OCI-LY7 (cell line): Measurements from ENCODE around the gene KCNMA1. TPM values are rescaled to one million over a fixed set of nuclear protein-coding genes. Genes with fewer than 3 reads are reported as not detected.

Experiments used
- BruUV-seq: library from RNA; stranded (reverse); fragments of 400-500 nt; replicated peaks from 2 replicates; lab custom pipeline; 2021; lab: Mats Ljungman, UMichigan
- CTCF ChIA-PET: fragments of 300-600 bp; sonication (Branson Sonifier 250); formaldehyde crosslinking; loops from one replicate; lab custom pipeline; 2022; ENCODE audit warnings: antibody characterized with exemption; ENCODE audit not compliant: unreplicated experiment; lab: Charles Lee
- POLR2A ChIA-PET: fragments of 300-600 bp; sonication (Branson Sonifier 250); formaldehyde crosslinking; loops from one replicate; lab custom pipeline; 2022; ENCODE audit warnings: antibody characterized with exemption; lab: Charles Lee
- DNase-seq: peaks from one replicate; pipeline ENCODE4 v3.0.0-alpha.2; 2015; ENCODE audit warnings: low spot score
- H2AFZ ChIP-seq: fragments of 200-600 bp; sonication (generic), shearing (Covaris generic); 2 replicates; pipeline ENCODE4 v1.6.1; 2014; ENCODE audit warnings: mild to moderate bottlenecking, antibody characterized with exemption, low read length, moderate library complexity
- H3K27ac ChIP-seq: fragments of 200-600 bp; sonication (generic); 2 replicates; pipeline ENCODE4 v1.5.1; 2014; ENCODE audit warnings: mixed run types, low read depth, mild to moderate bottlenecking, moderate library complexity, low read length, inconsistent platforms; ENCODE audit not compliant: poor library complexity, severe bottlenecking
- H3K36me3 ChIP-seq: fragments of 200-600 bp; sonication (generic); 2 replicates; pipeline ENCODE4 v1.6.1; 2014; ENCODE audit warnings: mild to moderate bottlenecking, antibody characterized with exemption, low read length, moderate library complexity, mixed read lengths; ENCODE audit not compliant: insufficient read depth
- H3K4me1 ChIP-seq: fragments of 200-600 bp; sonication (generic); 2 replicates; pipeline ENCODE4 v1.5.1; 2014; ENCODE audit warnings: mild to moderate bottlenecking, low read length; ENCODE audit not compliant: insufficient read depth, poor library complexity, severe bottlenecking
- H3K4me2 ChIP-seq: fragments of 200-600 bp; sonication (generic); 2 replicates; pipeline ENCODE4 v1.6.1; 2014; ENCODE audit warnings: mild to moderate bottlenecking, low read length
- H3K4me3 ChIP-seq: fragments of 200-600 bp; sonication (generic); 2 replicates; pipeline ENCODE4 v1.5.1; 2014; ENCODE audit warnings: mild to moderate bottlenecking, low read depth, low read length; ENCODE audit not compliant: poor library complexity, severe bottlenecking
- H3K79me2 ChIP-seq: fragments of 200-600 bp; sonication (generic); 2 replicates; pipeline ENCODE4 v1.6.1; 2016; ENCODE audit warnings: low read depth, mild to moderate bottlenecking, low read length, moderate library complexity, mixed read lengths; ENCODE audit not compliant: insufficient read depth
- H3K9me2 ChIP-seq: fragments of 200-600 bp; sonication (generic); 2 replicates; pipeline ENCODE4 v1.6.1; 2016; ENCODE audit warnings: mild to moderate bottlenecking, low read length, mixed read lengths; ENCODE audit not compliant: insufficient read depth
- H3K9me3 ChIP-seq: fragments of 200-600 bp; sonication (generic); 2 replicates; pipeline ENCODE4 v1.6.1; 2014; ENCODE audit warnings: mild to moderate bottlenecking, mixed run types, low read length, mixed read lengths
- H4K20me1 ChIP-seq: fragments of 200-600 bp; sonication (generic); 2 replicates; pipeline ENCODE4 v1.6.1; 2014; ENCODE audit warnings: mild to moderate bottlenecking, antibody characterized with exemption, low read length, moderate library complexity, mixed read lengths; ENCODE audit not compliant: insufficient read depth
- CTCF ChIP-seq: fragments of 200-600 bp; sonication (generic); conservative IDR thresholded peaks from 2 replicates; pipeline ENCODE4 v1.5.1; 2014; ENCODE audit warnings: mild to moderate bottlenecking, antibody characterized with exemption, low read length, moderate library complexity, mixed read lengths
- EZH2phosphoT487 ChIP-seq: fragments of 200-600 bp; sonication (generic); IDR thresholded peaks from 2 replicates; pipeline ENCODE4 v1.6.1; 2018; ENCODE audit warnings: low read depth, borderline replicate concordance, mild to moderate bottlenecking, mixed run types, antibody characterized with exemption, low read length, moderate library complexity, mixed read lengths
- intact Hi-C: fragments of 100-400 bp; cut with micrococcal nuclease; formaldehyde crosslinking; loops from one replicate; pipeline ENCODE4 v1.10.0; 2022; ENCODE audit not compliant: unreplicated experiment
- total RNA-seq, 2 experiments: library from RNA; depleted of rRNA in 1 of 2; stranded (reverse); fragments of >200 nt in 1 of 2; shearing (Covaris generic) in 1 of 2; gene quantifications; 2 replicates each; pipeline ENCODE4 v1.2.3, GENCODE V29; 2014 to 2022

The KCNMA1 gene
- total RNA-seq, 2 experiments from 2014 or later, result not detected

- no peak overlapping the region for H2AFZ ChIP-seq
- H3K4me3 ChIP-seq, result no peak overlapping the region
- no peak overlapping the region for H3K27ac ChIP-seq
- no peaks in the 10 kb centered on the region for H3K4me1 ChIP-seq
- ChIA-PET POLR2A (no interaction called here), CTCF (no interaction called here)
- no peaks in the 10 kb centered on the region for H3K9me2 ChIP-seq
- no peaks in the 10 kb centered on the region for H4K20me1 ChIP-seq
- intact Hi-C loops, result no loop called here
- no peak for DNase-seq
- BruUV-seq, result no TSS peak
- TF ChIP-seq EZH2phosphoT487, result no peak
- no peak overlapping the region for H3K4me2 ChIP-seq
- no peaks in the 10 kb centered on the region for H3K79me2 ChIP-seq
- H3K9me3 ChIP-seq, result no peaks in the 10 kb centered on the region
- H3K36me3 ChIP-seq, result no peaks in the 10 kb centered on the region
Observed at GRCh38 chr10:77385315-77385714, 252.3 kb downstream of the KCNMA1 start.

GRCh38 chr10:77383861-77384553 lies 253.6 kb downstream of the KCNMA1 start:
- intact Hi-C loops, result no loop called here
- Histone ChIP-seq H3K4me1 (no peaks in the 10 kb centered on the region), H3K79me2 (no peaks in the 10 kb centered on the region), H3K4me2 (no peak overlapping the region), H3K9me3 (no peaks in the 10 kb centered on the region), H2AFZ (no peak overlapping the region), H4K20me1 (no peaks in the 10 kb centered on the region), H3K4me3 (no peak overlapping the region), H3K36me3 (no peaks in the 10 kb centered on the region), H3K9me2 (no peaks in the 10 kb centered on the region), H3K27ac (no peak overlapping the region)
- ChIA-PET POLR2A (interaction anchor here (0.7 kb wide), 1 partner anchor 31 kb away, joined by 3 read pairs; no protein-coding TSS in a partner anchor), CTCF (no interaction called here)
- TF ChIP-seq CTCF (no peak), EZH2phosphoT487 (no peak)
- no TSS peak for BruUV-seq
- no peak for DNase-seq

- H3K27ac ChIP-seq, result no peak overlapping the region
- H3K9me2 ChIP-seq, result no peaks in the 10 kb centered on the region
- no peak overlapping the region for H3K4me2 ChIP-seq
- no peak for TF ChIP-seq EZH2phosphoT487
- TF ChIP-seq CTCF, result no peak
- intact Hi-C loops, result no loop called here
- H3K79me2 ChIP-seq, result no peaks in the 10 kb centered on the region
- CTCF ChIA-PET, result no interaction called here
- H4K20me1 ChIP-seq, result no peaks in the 10 kb centered on the region
- H3K4me1 ChIP-seq, result no peaks in the 10 kb centered on the region
- no peak for DNase-seq
- no TSS peak for BruUV-seq
- POLR2A ChIA-PET, result no interaction called here
- no peaks in the 10 kb centered on the region for H3K9me3 ChIP-seq
- no peak overlapping the region for H2AFZ ChIP-seq
- H3K36me3 ChIP-seq, result no peaks in the 10 kb centered on the region
- H3K4me3 ChIP-seq, result no peak overlapping the region
Observed at GRCh38 chr10:77381750-77382149, 255.9 kb downstream of the KCNMA1 start.
